CD4-positive, alpha-beta memory T cell (primary cell): ENCODE data around the gene NPFF. TPM values are rescaled to one million over a fixed set of nuclear protein-coding genes. Genes with fewer than 3 reads are reported as not detected.
A peak's percentile ranks its signal among the peaks of the same experiment; 100 is the strongest.

Source experiments
- CTCF ChIA-PET: fragments of 350-600 bp; sonication (Branson Sonifier 250); formaldehyde crosslinking; loops from one replicate; lab custom pipeline; 2021; ENCODE audit warnings: inconsistent platforms; ENCODE audit not compliant: partially characterized antibody; lab: Charles Lee
- POLR2A ChIA-PET: fragments of 350-600 bp; sonication (Branson Sonifier 250); formaldehyde crosslinking; loops from one replicate; lab custom pipeline; 2021; ENCODE audit not compliant: partially characterized antibody; lab: Charles Lee
- DNase-seq, 5 donors: peaks; one replicate each; pipeline versions ENCODE4 v3.0.0 to v3.0.0-alpha.2; 2020 to 2022; ENCODE audit warnings: mixed read lengths in 1 of 5
- H3K27ac ChIP-seq: one replicate; pipeline ENCODE4 v1.7.0; 2013; ENCODE audit warnings: low read depth, low read length
- H3K27me3 ChIP-seq: 2 replicates; pipeline ENCODE4 v1.7.0; 2013; ENCODE audit warnings: mild to moderate bottlenecking, low read length, moderate library complexity; ENCODE audit not compliant: insufficient read depth
- H3K36me3 ChIP-seq: 2 replicates; pipeline ENCODE4 v1.7.0; 2013; ENCODE audit warnings: mild to moderate bottlenecking, low read length, moderate library complexity; ENCODE audit not compliant: insufficient read depth
- H3K4me1 ChIP-seq: 2 replicates; pipeline ENCODE4 v1.7.0; 2013; ENCODE audit warnings: mild to moderate bottlenecking, low read length, moderate library complexity; ENCODE audit not compliant: insufficient read depth
- H3K4me3 ChIP-seq, 2 donors: one replicate each; pipeline ENCODE4 v1.7.0; 2013; ENCODE audit warnings: low read length in 2 of 2, mild to moderate bottlenecking in 1 of 2
- H3K9me3 ChIP-seq, 2 donors: one replicate each; pipeline ENCODE4 v1.7.0; 2013; ENCODE audit warnings: low read length in 2 of 2, control low read depth in 1 of 2; ENCODE audit not compliant: control insufficient read depth in 1 of 2
- H3K27ac Mint-ChIP-seq, 7 donors: one replicate each; pipeline ENCODE4 v1.8.0; 2020 to 2021; ENCODE audit warnings: mixed read lengths in 7 of 7, mild to moderate bottlenecking in 6 of 7, inconsistent platforms in 3 of 7, moderate library complexity in 3 of 7
- H3K27me3 Mint-ChIP-seq, 2 donors: one replicate each; pipeline ENCODE4 v1.8.0; 2020 to 2021; ENCODE audit warnings: mixed read lengths in 2 of 2
- H3K36me3 Mint-ChIP-seq, 2 donors: one replicate each; pipeline ENCODE4 v1.8.0; 2020 to 2021; ENCODE audit warnings: mixed read lengths in 2 of 2, inconsistent platforms in 1 of 2, mild to moderate bottlenecking in 1 of 2
- H3K4me1 Mint-ChIP-seq, 4 donors: one replicate each; pipeline ENCODE4 v1.8.0; 2020 to 2021; ENCODE audit warnings: mixed read lengths in 4 of 4, mild to moderate bottlenecking in 1 of 4
- H3K4me3 Mint-ChIP-seq, 8 donors: one replicate each; pipeline ENCODE4 v1.8.0; 2020 to 2021; ENCODE audit warnings: mixed read lengths in 8 of 8, mild to moderate bottlenecking in 7 of 8, moderate library complexity in 6 of 8, inconsistent platforms in 3 of 8
- H3K9me3 Mint-ChIP-seq, 8 donors: one replicate each; pipeline ENCODE4 v1.8.0; 2020 to 2021; ENCODE audit warnings: mixed read lengths in 8 of 8, mild to moderate bottlenecking in 5 of 8, inconsistent platforms in 3 of 8, moderate library complexity in 1 of 8
- intact Hi-C: fragments of 100-400 bp; cut with micrococcal nuclease; formaldehyde crosslinking; loops from one replicate; pipeline ENCODE4 v1.15.1; 2023
- polyA plus RNA-seq, 2 donors: library from polyadenylated mRNA; unstranded; fragments of 300-500 nt; fragmentation: Illumina TruSeq; gene quantifications; one replicate each; pipeline ENCODE4 v1.2.3, GENCODE V29; 2021
- total RNA-seq, 2 experiments: library from RNA; stranded (reverse); gene quantifications; one replicate each; pipeline ENCODE4 v1.2.3, GENCODE V29; 2021

Gene NPFF
- total and polyA plus RNA-seq, 4 experiments from 2014 or later = not detected

- POLR2A ChIA-PET = interaction anchor here (1.2 to 1.3 kb wide), 3 partner anchors 9 to 38 kb away, joined by 3 read pairs; partner anchors contain the start of gene TARBP2
- Histone ChIP-seq H3K9me3 (no peaks in the 10 kb centered on the region), H3K27ac (no peak overlapping the region), H3K4me1 (no peaks in the 10 kb centered on the region), H3K27me3 (no peaks in the 10 kb centered on the region), H3K36me3 (peaks cover 97% of the 10 kb centered on the region), H3K4me3 (no peak overlapping the region)
- H3K36me3 Mint-ChIP-seq = peaks cover 76 to 95% of the 10 kb centered on the region in 2 donors
- no peaks in the 10 kb centered on the region for H3K9me3 Mint-ChIP-seq
- H3K27me3 Mint-ChIP-seq = no peaks in the 10 kb centered on the region
- H3K4me3 Mint-ChIP-seq = no peak overlapping the region
- no peak for DNase-seq
- H3K27ac Mint-ChIP-seq = peak overlapping the region in 2 of 7 donors; percentile 10 to 30
- intact Hi-C loops = no loop called here
- CTCF ChIA-PET = no interaction called here
- peaks cover 20 to 47% (median 33%) of the 10 kb centered on the region in 4 donors for H3K4me1 Mint-ChIP-seq
Observed at GRCh38 chr12:53462935-53463334, 44.3 kb downstream of the NPFF start.

- ChIA-PET POLR2A (interaction anchor here (0.5 to 1.3 kb wide), 5 partner anchors 11 to 47 kb away, joined by 3 read pairs; partner anchors contain the start of gene TARBP2), CTCF (interaction anchor here (1.1 kb wide), 1 partner anchor 47 kb away, joined by 5 read pairs; no protein-coding TSS in a partner anchor)
- Histone ChIP-seq H3K9me3 (no peaks in the 10 kb centered on the region), H3K27me3 (no peaks in the 10 kb centered on the region), H3K36me3 (peaks cover 97% of the 10 kb centered on the region), H3K27ac (no peak overlapping the region), H3K4me1 (no peaks in the 10 kb centered on the region), H3K4me3 (no peak overlapping the region)
- Mint-ChIP-seq H3K27me3 (no peaks in the 10 kb centered on the region), H3K4me1 (peaks cover 18 to 44% (median 31%) of the 10 kb centered on the region in 4 donors), H3K36me3 (peaks cover 68 to 90% of the 10 kb centered on the region in 2 donors), H3K27ac (peak overlapping the region in 1 of 7 donors; percentile 58), H3K9me3 (no peaks in the 10 kb centered on the region), H3K4me3 (no peak overlapping the region)
- no peak for DNase-seq
- intact Hi-C loops = no loop called here
Observed at GRCh38 chr12:53461591-53461990, 45.7 kb downstream of the NPFF start.

- no peak overlapping the region for H3K4me3 ChIP-seq
- no peaks in the 10 kb centered on the region for H3K4me1 ChIP-seq
- no peak overlapping the region for H3K27ac ChIP-seq
- H3K9me3 ChIP-seq = no peaks in the 10 kb centered on the region
- H3K27me3 ChIP-seq = no peaks in the 10 kb centered on the region
- peak overlapping the region in 1 of 8 donors; percentile 19 for H3K4me3 Mint-ChIP-seq
- H3K4me1 Mint-ChIP-seq = peaks cover 17 to 44% (median 28%) of the 10 kb centered on the region in 4 donors
- no peaks in the 10 kb centered on the region for H3K27me3 Mint-ChIP-seq
- H3K36me3 Mint-ChIP-seq = peaks cover 64 to 89% of the 10 kb centered on the region in 2 donors
- intact Hi-C loops = no loop called here
- DNase-seq = no peak
- peak overlapping the region in 4 of 7 donors; percentile 47 to 58 (median 50) for H3K27ac Mint-ChIP-seq
- ChIA-PET CTCF (interaction anchor here (1.1 kb wide), 1 partner anchor 48 kb away, joined by 5 read pairs; no protein-coding TSS in a partner anchor), POLR2A (interaction anchor here (0.5 to 1.2 kb wide), 3 partner anchors 11 to 48 kb away, joined by 3 read pairs; no protein-coding TSS in a partner anchor)
- H3K9me3 Mint-ChIP-seq = no peaks in the 10 kb centered on the region
- peaks cover 97% of the 10 kb centered on the region for H3K36me3 ChIP-seq
Observed at GRCh38 chr12:53461059-53461458, 46.2 kb downstream of the NPFF start.

GRCh38 chr12:53459097-53459496 is 48.2 kb downstream of the NPFF start:
- H3K36me3 ChIP-seq = peaks cover 97% of the 10 kb centered on the region
- no peaks in the 10 kb centered on the region for H3K9me3 ChIP-seq
- H3K4me1 ChIP-seq = peaks cover 16% of the 10 kb centered on the region
- Mint-ChIP-seq H3K27ac (peak overlapping the region in 1 of 7 donors; percentile 41), H3K27me3 (no peaks in the 10 kb centered on the region), H3K36me3 (peaks cover 74 to 90% of the 10 kb centered on the region in 2 donors), H3K4me1 (peaks cover 20 to 51% (median 33%) of the 10 kb centered on the region in 4 donors), H3K4me3 (peak overlapping the region in 1 of 8 donors; percentile 12), H3K9me3 (no peaks in the 10 kb centered on the region)
- no peak for DNase-seq
- H3K27me3 ChIP-seq = no peaks in the 10 kb centered on the region
- ChIA-PET CTCF (interaction anchor here (1.0 to 1.5 kb wide), 4 partner anchors 12 to 50 kb away, joined by 3 to 6 read pairs (median 4); partner anchors contain the start of gene PRR13), POLR2A (interaction anchor here (1.0 to 1.1 kb wide), 2 partner anchors 11 to 42 kb away, joined by 4 to 5 read pairs; partner anchors contain the start of gene TARBP2)
- H3K4me3 ChIP-seq = no peak overlapping the region
- intact Hi-C loops = loop anchor here (2.0 kb wide), 1 partner anchor 16 kb away; no protein-coding TSS in a partner anchor
- H3K27ac ChIP-seq = no peak overlapping the region

Other genes with a start within 250 kb of the NPFF start
- gene ESPL1, start 239.2 kb downstream of the NPFF start, total RNA-seq = under 1 TPM; 0.20 to 0.55 TPM
- gene ESPL1, start 239.2 kb downstream of the NPFF start, polyA plus RNA-seq = under 1 TPM in 1 of 2 donors, not detected in 1; 0.16 TPM
- gene PFDN5, start 211.9 kb downstream of the NPFF start, total RNA-seq = 100 to 1,000 TPM; 717 to 718 TPM
- gene PFDN5, start 211.9 kb downstream of the NPFF start, polyA plus RNA-seq = 1,000 to 10,000 TPM; 1,306 to 1,410 TPM
- 10 to 100 TPM; 46.0 to 50.8 TPM for gene MYG1, start 207.8 kb downstream of the NPFF start, total RNA-seq
- gene MYG1, start 207.8 kb downstream of the NPFF start, polyA plus RNA-seq = 10 to 100 TPM; 62.4 to 78.2 TPM
- 10 to 100 TPM; 63.6 to 66.5 TPM for gene AAAS, start 185.9 kb downstream of the NPFF start, total RNA-seq
- 10 to 100 TPM; 32.5 to 47.8 TPM for gene AAAS, start 185.9 kb downstream of the NPFF start, polyA plus RNA-seq
- gene SP7, start 171.1 kb downstream of the NPFF start, total RNA-seq = not detected
- not detected for gene SP7, start 171.1 kb downstream of the NPFF start, polyA plus RNA-seq
- gene SP1, start 127.3 kb downstream of the NPFF start, total RNA-seq = 100 to 1,000 TPM; 109 to 110 TPM
- gene SP1, start 127.3 kb downstream of the NPFF start, polyA plus RNA-seq = 10 to 100 TPM in 1 of 2 donors, 1 to 10 TPM in 1; 4.3 to 10.6 TPM
- not detected for gene AMHR2, start 83.6 kb downstream of the NPFF start, total RNA-seq
- not detected for gene AMHR2, start 83.6 kb downstream of the NPFF start, polyA plus RNA-seq
- gene PRR13, start 65.8 kb downstream of the NPFF start, total RNA-seq = 100 to 1,000 TPM; 242 to 247 TPM
- gene PRR13, start 65.8 kb downstream of the NPFF start, polyA plus RNA-seq = 100 to 1,000 TPM; 545 to 843 TPM
- 100 to 1,000 TPM; 848 to 858 TPM for gene PCBP2, start 55.4 kb downstream of the NPFF start, total RNA-seq
- gene PCBP2, start 55.4 kb downstream of the NPFF start, polyA plus RNA-seq = 100 to 1,000 TPM in 1 of 2 donors, 10 to 100 TPM in 1; 88.0 to 118 TPM
- 10 to 100 TPM; 25.0 to 28.2 TPM for gene MAP3K12, start 8.0 kb downstream of the NPFF start, total RNA-seq
- 1 to 10 TPM; 3.1 to 8.5 TPM for gene MAP3K12, start 8.0 kb downstream of the NPFF start, polyA plus RNA-seq
- 10 to 100 TPM; 26.9 to 37.0 TPM for gene TARBP2, start 6.2 kb downstream of the NPFF start, total RNA-seq
- 10 to 100 TPM; 24.5 to 33.1 TPM for gene TARBP2, start 6.2 kb downstream of the NPFF start, polyA plus RNA-seq
- gene ATF7, start 118.9 kb upstream of the NPFF start, total RNA-seq = 10 to 100 TPM; 26.8 to 35.8 TPM
- gene ATF7, start 118.9 kb upstream of the NPFF start, polyA plus RNA-seq = 10 to 100 TPM; 16.3 to 16.4 TPM
- gene ATP5MC2, start 168.6 kb upstream of the NPFF start, total RNA-seq = 100 to 1,000 TPM; 238 to 246 TPM
- gene ATP5MC2, start 168.6 kb upstream of the NPFF start, polyA plus RNA-seq = 100 to 1,000 TPM; 519 to 581 TPM
- gene CALCOCO1, start 220.0 kb upstream of the NPFF start, total RNA-seq = 100 to 1,000 TPM; 177 to 178 TPM
- gene CALCOCO1, start 220.0 kb upstream of the NPFF start, polyA plus RNA-seq = 10 to 100 TPM; 77.3 to 88.3 TPM
- gene CISTR, start 244.5 kb upstream of the NPFF start, total RNA-seq = not detected
- not detected for gene CISTR, start 244.5 kb upstream of the NPFF start, polyA plus RNA-seq